ENCODE measurements around the gene ACOT4.
"Not testable (repeated sequence)": the region's sequence is repeated elsewhere in the genome, so short reads cannot be mapped to it uniquely, and the experiment has no call there.

Gene ACOT4, protein sequence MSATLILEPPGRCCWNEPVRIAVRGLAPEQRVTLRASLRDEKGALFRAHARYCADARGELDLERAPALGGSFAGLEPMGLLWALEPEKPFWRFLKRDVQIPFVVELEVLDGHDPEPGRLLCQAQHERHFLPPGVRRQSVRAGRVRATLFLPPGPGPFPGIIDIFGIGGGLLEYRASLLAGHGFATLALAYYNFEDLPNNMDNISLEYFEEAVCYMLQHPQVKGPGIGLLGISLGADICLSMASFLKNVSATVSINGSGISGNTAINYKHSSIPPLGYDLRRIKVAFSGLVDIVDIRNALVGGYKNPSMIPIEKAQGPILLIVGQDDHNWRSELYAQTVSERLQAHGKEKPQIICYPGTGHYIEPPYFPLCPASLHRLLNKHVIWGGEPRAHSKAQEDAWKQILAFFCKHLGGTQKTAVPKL

DNA sequence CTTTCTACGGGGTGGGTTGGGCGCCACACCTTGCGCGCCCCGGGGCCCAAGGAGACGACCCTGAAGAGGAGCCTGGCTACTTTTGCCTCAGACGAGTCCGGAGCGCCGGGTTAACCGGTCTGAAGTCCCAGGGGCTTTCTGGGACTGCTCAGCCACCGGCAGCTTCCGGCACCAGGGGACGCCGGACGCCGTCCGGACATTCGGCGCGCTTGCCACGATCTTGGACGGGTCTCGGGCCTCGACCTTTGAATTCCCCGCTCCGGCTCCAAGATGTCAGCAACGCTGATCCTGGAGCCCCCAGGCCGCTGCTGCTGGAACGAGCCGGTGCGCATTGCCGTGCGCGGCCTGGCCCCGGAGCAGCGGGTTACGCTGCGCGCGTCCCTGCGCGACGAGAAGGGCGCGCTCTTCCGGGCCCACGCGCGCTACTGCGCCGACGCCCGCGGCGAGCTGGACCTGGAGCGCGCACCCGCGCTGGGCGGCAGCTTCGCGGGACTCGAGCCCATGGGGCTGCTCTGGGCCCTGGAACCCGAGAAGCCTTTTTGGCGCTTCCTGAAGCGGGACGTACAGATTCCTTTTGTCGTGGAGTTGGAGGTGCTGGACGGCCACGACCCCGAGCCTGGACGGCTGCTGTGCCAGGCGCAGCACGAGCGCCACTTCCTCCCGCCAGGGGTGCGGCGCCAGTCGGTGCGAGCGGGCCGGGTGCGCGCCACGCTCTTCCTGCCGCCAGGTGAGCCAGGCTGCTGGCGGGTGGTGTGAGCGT is at the start of gene ACOT4:
Gene ACOT4, plus strand, starts transcription at position 184 of the 760 bp plus-strand sequence. Its CDS starts 87 bp downstream, at position 271.
- peak; percentile 62 for DNase-seq (ENCODE audit: low spot score)

GRCh38 chr14:73542961-73543360 is 48.7 kb upstream of the ACOT4 start:
- DNase-seq (ENCODE audit: low spot score) = not testable (repeated sequence)

- DNase-seq (ENCODE audit: low spot score) = not testable (repeated sequence)
Measured at GRCh38 chr14:73545353-73545752, 46.3 kb upstream of the ACOT4 start.

DNA sequence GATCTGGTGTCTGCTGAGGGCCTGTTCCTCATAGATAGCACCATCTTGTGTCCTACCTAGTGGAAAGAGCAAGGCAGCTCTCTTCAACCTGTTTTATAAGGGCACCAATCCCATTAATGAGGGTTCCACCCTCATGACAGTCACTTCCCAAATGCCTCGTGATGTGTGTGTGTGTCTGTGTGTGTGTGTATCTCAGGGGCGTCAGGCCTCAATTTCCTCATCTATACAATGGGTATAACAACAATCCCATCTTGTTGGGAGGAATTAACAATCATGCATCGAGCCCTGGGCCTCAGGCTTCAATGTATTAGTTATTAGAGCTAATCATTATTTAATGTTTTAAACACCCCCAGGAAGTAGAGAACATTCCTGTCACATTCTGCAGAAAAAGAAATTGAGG is 42.6 kb upstream of the ACOT4 start:
- not testable (repeated sequence) for DNase-seq (ENCODE audit: low spot score)

- not testable (repeated sequence) for DNase-seq (ENCODE audit: low spot score)
Measured at GRCh38 chr14:73549889-73550524, 41.7 kb upstream of the ACOT4 start.

GRCh38 chr14:73553845-73554244 is 37.8 kb upstream of the ACOT4 start:
- no peak for DNase-seq (ENCODE audit: low spot score)

- not testable (repeated sequence) for DNase-seq (ENCODE audit: low spot score)
Measured at GRCh38 chr14:73557201-73557600, 34.5 kb upstream of the ACOT4 start.

DNA sequence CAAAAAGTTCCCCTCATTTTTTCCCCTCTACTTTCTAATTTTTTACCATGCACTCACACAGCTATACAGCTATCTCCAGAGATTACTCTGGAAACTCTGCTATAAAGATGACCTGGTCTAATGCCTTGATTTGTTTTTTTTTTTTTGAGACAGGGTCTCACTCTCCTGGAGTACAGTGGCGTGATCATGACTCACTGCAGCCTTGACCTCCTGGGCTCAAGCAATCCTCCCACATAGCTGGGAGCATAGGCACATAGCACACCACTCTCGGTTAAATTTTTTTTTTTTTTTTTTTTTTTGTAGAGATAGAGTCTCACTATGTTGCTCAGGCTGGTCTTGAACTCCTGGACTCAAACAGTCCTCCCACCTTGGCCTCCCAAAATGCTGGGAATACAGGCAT is 33.4 kb upstream of the ACOT4 start:
- not testable (repeated sequence) for DNase-seq (ENCODE audit: low spot score)

DNA sequence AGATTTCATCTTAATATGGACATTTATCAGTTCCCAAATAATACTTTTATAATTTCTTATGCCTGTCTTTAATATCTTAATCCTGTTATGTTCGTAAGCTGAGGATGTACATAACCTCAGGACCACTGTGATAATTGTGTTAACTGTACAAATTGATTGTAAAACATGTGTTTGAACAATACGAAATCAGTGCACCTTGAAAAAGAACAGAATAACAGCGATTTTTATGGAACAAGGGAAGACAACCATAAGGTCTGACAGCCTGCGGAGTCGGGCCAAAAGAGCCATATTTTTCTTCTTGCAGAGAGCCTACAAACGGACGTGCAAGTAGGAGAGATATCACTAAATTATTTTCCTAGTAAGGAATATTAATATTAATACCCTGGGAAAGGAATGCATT is 29.4 kb upstream of the ACOT4 start:
- not testable (repeated sequence) for DNase-seq (ENCODE audit: low spot score)

GRCh38 chr14:73562696-73563095 is 29.0 kb upstream of the ACOT4 start:
- DNase-seq (ENCODE audit: low spot score) = not testable (repeated sequence)

- not testable (repeated sequence) for DNase-seq (ENCODE audit: low spot score)
Measured at GRCh38 chr14:73566431-73566830, 25.2 kb upstream of the ACOT4 start.

- DNase-seq (ENCODE audit: low spot score) = not testable (repeated sequence)
Measured at GRCh38 chr14:73566935-73567334, 24.7 kb upstream of the ACOT4 start.

GRCh38 chr14:73567358-73567757 is 24.3 kb upstream of the ACOT4 start:
- no peak for DNase-seq (ENCODE audit: low spot score)

DNA sequence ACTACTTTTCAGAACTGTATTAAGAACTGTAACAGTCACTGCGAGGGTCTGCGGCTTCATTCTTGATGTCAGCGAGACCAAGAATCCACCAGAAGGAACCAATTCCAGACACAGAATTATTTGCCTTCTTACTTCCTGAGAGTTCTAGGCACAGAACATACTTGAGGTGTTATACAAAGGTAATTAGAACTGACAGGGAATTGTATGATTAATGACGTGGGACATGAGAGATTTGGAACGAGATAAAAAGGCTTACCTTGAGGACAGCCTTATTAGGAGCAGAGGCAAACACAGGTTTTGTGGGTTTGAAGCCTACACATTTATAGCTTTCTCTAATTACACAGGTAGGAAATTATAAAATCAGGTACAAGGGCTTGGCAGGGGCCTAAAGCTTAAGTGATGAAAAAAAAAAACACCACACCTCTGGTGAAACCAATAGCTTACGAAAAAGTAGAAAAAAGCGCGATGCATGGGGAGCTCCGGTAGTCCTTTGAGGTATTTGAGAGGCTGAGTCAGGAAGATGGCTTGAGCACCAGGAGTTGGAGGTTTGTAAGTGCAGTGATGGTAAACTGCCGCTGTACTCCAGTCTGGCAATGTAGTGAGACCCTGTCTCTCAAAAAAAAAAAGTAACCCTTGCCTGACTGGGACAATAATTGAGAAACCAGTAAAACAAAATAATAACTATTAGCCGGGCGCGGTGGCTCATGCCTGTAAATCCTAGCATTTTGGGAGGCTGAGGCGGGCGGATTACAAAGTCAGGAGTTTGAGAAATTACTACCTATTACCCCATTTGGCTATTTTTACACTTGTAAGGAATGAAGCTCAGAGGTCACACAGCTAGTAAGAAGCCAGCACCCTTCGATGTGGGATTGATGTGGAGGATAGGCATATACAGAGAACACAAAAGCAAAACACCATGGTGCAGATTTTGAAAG is 23.5 kb upstream of the ACOT4 start:
- peak; percentile 35 for DNase-seq (ENCODE audit: low spot score)

DNA sequence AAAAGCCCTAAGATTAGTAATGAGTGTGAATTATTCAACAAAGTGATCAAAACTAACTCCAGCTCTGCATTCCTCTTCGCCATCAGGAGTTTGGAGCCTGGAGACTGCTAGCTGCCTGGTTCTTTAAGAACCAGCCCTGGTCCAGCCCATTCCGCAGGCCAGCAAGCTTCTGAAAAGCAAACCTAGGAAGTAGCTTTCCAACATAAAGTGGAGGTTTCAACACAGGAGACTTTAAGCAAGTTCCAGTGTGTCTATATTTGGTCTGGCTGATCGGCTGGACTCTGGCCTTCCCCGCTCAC is 22.8 kb upstream of the ACOT4 start:
- peak; percentile 20 for DNase-seq (ENCODE audit: low spot score)

- peak; percentile 85 for DNase-seq (ENCODE audit: low spot score)
Measured at GRCh38 chr14:73569185-73569958, 22.3 kb upstream of the ACOT4 start, which contains the start of gene ACOT2. Gene ACOT2, plus strand, starts transcription at chr14:73569213. Its CDS starts 28 bp downstream, at chr14:73569241.

DNA sequence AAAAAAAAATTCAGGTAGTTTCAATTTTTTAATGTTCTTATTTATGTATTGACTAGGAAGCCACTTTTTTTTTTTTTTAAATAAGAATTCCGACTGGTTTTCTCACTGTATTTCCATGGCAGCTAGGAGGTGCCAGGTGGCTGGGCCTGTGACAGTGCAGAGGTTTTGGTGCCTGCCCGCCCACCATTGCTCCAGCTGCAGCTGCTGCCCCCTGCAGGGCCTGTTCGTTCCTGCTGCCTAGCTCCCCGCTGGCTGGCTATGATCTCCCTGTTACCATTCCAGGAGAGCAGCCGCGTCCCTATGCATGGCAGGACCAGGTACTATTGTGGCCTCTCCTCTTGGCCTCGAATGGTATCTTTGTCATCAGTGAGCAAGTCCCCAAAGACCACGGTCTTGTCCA is 20.8 kb upstream of the ACOT4 start:
- peak; percentile 16 for DNase-seq (ENCODE audit: low spot score)

DNA sequence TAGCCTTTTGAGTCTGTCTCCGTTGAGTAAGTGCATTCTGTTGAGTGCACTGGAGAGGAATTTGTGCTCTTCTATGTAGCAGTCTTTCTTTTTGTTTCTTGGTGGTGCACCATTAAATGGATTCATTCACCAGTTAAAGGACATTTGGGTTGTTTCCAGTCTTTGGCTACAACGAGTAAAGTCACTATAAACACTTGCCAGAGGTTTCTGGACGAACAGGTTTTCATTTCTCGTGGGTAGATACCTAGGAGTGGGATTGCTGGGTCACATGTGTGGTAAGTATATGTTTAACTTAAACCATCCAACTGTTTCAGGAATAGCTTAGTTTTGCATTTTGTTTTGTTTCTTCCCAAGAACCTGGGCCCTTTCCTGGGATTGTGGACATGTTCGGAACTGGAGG is 18.6 kb upstream of the ACOT4 start:
- not testable (repeated sequence) for DNase-seq (ENCODE audit: low spot score)

DNA sequence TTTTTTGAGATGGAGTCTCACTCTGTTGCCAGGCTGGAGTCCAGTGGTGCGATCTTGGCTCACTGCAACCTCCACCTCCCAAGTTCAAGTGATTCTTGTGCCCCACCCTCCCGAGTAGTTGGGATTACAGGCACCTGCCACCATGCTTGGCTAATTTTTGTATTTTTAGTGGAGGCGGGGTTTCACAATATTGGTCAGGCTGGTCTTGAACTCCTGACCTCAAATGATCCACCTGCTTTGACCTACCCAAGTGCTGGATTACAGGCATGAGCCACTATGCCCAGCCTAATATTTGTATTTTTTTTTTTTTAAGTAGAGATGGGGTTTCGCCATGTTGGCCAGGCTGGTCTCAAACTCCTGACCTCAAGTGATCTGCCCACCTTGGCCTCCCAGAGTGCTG is 17.9 kb upstream of the ACOT4 start:
- DNase-seq (ENCODE audit: low spot score) = not testable (repeated sequence)

- not testable (repeated sequence) for DNase-seq (ENCODE audit: low spot score)
Measured at GRCh38 chr14:73574251-73574650, 17.4 kb upstream of the ACOT4 start.

DNA sequence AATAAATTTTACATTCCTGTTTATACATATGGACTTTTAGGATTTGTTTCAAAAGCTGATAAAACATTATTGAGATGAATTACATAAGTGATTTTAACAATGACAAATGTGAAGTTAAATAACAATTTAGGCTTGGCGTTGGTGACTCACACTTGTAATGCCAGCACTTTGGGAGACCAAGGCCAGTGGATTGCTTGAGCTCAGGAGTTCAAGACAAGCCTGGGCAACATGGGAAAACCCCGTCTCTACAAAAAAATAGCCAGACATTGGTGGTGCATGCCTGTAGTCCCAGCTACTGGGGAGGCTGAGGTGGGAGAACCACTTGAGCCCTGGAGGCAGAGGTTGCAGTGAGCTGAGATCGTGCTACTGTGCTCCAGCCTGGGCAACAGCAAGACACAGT is 15.3 kb upstream of the ACOT4 start:
- no peak for DNase-seq (ENCODE audit: low spot score)
